Sigmoid colon (tissue), 3 donors: ENCODE results near the gene DCLK2.

Experiments used
- CTCF ChIP-seq, 4 experiments: fragments of 450-650 bp in 3 of 4; fragments of 200-600 bp in 1 of 4; IDR thresholded peaks; one replicate each; pipeline ENCODE4 v1.5.1; 2016 to 2019; ENCODE audit warnings: antibody characterized with exemption in 4 of 4, mild to moderate bottlenecking in 3 of 4, moderate library complexity in 2 of 4
- POLR2A ChIP-seq, 2 donors: fragments of 450-650 bp; IDR thresholded peaks; one replicate each; pipeline ENCODE4 v1.6.1; 2016; ENCODE audit warnings: antibody characterized with exemption in 2 of 2, mild to moderate bottlenecking in 2 of 2, moderate library complexity in 2 of 2

DNA sequence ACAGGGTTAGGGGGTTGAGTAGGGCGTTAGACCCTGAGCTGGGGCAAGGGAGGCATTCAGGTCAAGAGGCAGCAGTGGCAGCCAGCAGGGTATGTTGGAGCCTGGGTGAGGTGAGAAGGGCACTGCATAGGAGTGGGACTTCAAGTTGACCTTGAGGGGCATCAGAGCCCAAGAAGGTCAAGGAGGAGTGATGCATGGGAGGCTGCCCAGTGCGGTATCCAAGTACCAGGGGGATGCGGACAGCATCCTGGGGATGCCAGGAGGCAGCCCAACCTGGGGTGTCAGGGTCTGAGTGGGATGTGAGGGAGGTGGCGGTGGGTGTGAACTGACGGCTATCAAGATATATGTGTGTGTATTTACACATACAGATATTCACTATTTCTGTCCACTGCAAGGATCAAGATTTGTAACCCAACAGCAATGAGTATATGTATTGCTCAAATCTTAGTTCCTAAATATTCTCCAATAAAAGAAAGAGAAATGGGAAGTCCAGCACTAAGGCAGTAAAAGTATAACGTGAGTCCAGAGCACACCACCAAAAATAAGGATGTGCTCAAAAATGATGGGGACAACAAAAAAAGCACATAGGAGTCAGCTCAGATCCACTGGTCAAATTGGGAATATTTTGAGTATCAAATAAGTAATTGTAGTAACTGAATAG, 9.8 kb upstream of the DCLK2 start:
- TF ChIP-seq CTCF (IDR thresholded peaks at IDR 0.05) (no peak), POLR2A (IDR thresholded peaks at IDR 0.05) (no peak)
